Hepatocyte (in vitro differentiated cells): Measurements from ENCODE around the gene ARL15.

Experiments
- CTCF ChIP-seq: fragments of 200-600 bp; sonication (generic); IDR thresholded peaks from 2 replicates; pipeline ENCODE4 v1.5.1; 2016; ENCODE audit warnings: antibody characterized with exemption, mild to moderate bottlenecking; ENCODE audit not compliant: poor library complexity
- EZH2 ChIP-seq: fragments of 200-600 bp; sonication (generic); IDR thresholded peaks from 2 replicates; pipeline ENCODE4 v1.6.1; 2016; ENCODE audit warnings: antibody characterized with exemption, mild to moderate bottlenecking, borderline replicate concordance
- EZH2phosphoT487 ChIP-seq: fragments of 200-600 bp; sonication (generic); IDR thresholded peaks from one replicate; pipeline ENCODE4 v1.6.1; 2018; ENCODE audit warnings: antibody characterized with exemption, mild to moderate bottlenecking, low read depth, moderate library complexity; ENCODE audit not compliant: unreplicated experiment, severe bottlenecking

DNA sequence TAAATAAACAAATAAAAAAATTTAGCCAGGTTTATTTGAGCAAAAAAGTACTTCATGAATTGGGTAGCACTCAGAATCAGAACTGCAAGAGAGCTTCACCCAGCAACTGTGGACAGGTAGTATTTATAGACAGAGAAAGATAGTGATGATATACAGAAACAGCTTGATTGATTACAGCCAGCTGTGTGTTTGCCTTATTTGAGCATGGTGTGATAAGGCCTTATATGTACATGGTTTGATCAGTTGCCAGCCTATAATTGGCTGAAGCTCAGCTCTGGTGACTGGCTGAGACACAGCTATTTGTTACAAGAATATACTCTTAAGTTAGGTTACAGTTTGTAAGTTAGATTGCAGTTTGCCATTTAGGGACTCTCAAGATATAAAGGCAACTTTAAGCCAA is 34.3 kb upstream of the ARL15 start:
- no peak for TF ChIP-seq CTCF
- no peak for TF ChIP-seq EZH2
- TF ChIP-seq EZH2phosphoT487: no peak
